Tibial nerve (tissue), 4 donors: ENCODE measurements around the gene LNX2. TPM values are rescaled to one million over a fixed set of nuclear protein-coding genes. Genes with fewer than 3 reads are reported as not detected.
A peak's percentile ranks its signal among the peaks of the same experiment; 100 is the strongest.

ENCODE experiments used
- DNase-seq, 2 donors: peaks; one replicate each; pipeline ENCODE4 v3.0.0-alpha.2; 2019; ENCODE audit warnings: low spot score in 2 of 2
- H3K27ac ChIP-seq, 4 donors: fragments of 200-600 bp; sonication (generic) in 3 of 4; one replicate each; pipeline ENCODE4 v1.5.1; 2017 to 2019; ENCODE audit warnings: mild to moderate bottlenecking in 1 of 4
- H3K27me3 ChIP-seq, 2 donors: fragments of 200-600 bp; sonication (generic) in 1 of 2; one replicate each; pipeline versions ENCODE4 v1.5.1 to v1.6.0; 2017 to 2019
- H3K36me3 ChIP-seq, 3 donors: fragments of 200-600 bp; sonication (generic); one replicate each; pipeline ENCODE4 v1.5.1; 2018 to 2019
- H3K4me1 ChIP-seq, 4 donors: fragments of 200-600 bp; sonication (generic) in 3 of 4; one replicate each; pipeline ENCODE4 v1.5.1; 2017 to 2019
- H3K4me3 ChIP-seq, 4 donors: fragments of 200-600 bp; sonication (generic) in 3 of 4; one replicate each; pipeline ENCODE4 v1.5.1; 2017 to 2019; ENCODE audit warnings: mild to moderate bottlenecking in 1 of 4, moderate library complexity in 1 of 4
- H3K9me3 ChIP-seq, 4 donors: fragments of 200-600 bp; sonication (generic) in 3 of 4; one replicate each; pipeline ENCODE4 v1.5.1; 2017 to 2019
- EP300 ChIP-seq, 2 donors: sonication (generic); formaldehyde crosslinking; IDR thresholded peaks; one replicate each; pipeline ENCODE4 v1.6.1; 2017; ENCODE audit warnings: antibody characterized with exemption in 2 of 2, mild to moderate bottlenecking in 1 of 2
- POLR2A ChIP-seq, 2 donors: fragments of 450-650 bp; IDR thresholded peaks; one replicate each; pipeline ENCODE4 v1.6.1; 2017; ENCODE audit warnings: antibody characterized with exemption in 2 of 2, mild to moderate bottlenecking in 2 of 2, moderate library complexity in 2 of 2
- WGBS, 2 donors: methylation state at CpG; one replicate each; pipeline ENCODE4 v1.1.5; 2018; 5-methylcytosine and 5-hydroxymethylcytosine counted together
- total RNA-seq, 4 donors: library from RNA; depleted of rRNA; stranded (reverse); fragments of >200 nt; gene quantifications; one replicate each; pipeline ENCODE4 v1.1.0, GENCODE V29; 2016
- TF ChIP-seq, protein P1 (sequence below), 5 experiments: fragments of 200-600 bp in 3 of 5; fragments of 450-650 bp in 2 of 5; sonication (generic) in 3 of 5; IDR thresholded peaks; one replicate each; pipeline ENCODE4 v1.5.1; 2016 to 2019; ENCODE audit warnings: antibody characterized with exemption in 5 of 5, mild to moderate bottlenecking in 3 of 5, moderate library complexity in 2 of 5

LNX2 gene
- total RNA-seq, 4 donors from 2014 or later = 4.6 to 7.3 (median 6.7) TPM

DNA sequence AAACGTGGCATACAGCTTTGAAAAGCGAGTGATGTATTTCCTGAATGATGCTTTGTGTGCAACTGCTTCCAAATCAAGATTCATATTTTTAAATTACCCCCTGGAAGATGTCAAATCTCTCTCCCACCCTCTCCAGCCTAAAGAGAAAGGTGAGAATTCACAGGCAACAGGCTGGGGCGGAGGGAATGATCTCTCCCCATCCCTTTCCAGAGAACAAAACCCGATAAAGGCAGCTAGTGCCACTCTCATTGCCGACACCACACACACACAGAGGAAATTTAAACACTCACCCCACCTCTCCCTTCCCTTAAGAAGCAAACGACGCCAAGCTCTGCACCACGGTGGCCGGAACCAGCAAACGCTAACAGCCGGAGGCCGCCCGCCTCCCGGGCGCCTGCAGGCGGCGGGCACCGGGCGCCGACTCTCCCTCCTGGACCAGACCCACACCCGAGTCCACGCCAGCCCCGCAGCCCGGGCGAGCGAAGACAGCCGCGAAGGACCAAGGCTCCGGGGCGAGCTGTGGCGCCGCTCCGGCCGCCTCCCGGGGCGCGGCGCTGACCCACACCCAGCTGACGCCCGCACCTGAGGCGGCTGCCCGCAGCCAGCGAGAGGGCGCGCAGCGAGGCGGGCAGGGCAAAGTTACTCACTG lies 477 bp downstream of the LNX2 start:
- peak overlapping the region; percentile 91 to 96 (median 94) for H3K27ac ChIP-seq
- WGBS, 2 donors = 0 to 1% methylated on average over 17 of the region's 47 CpGs
- DNase-seq = peak in 1 of 2 donors; percentile 15
- no peaks in the 10 kb centered on the region for H3K9me3 ChIP-seq
- H3K4me1 ChIP-seq = peaks cover 0 to 45% (median 17%) of the 10 kb centered on the region in 4 donors
- TF ChIP-seq, protein P1, sequence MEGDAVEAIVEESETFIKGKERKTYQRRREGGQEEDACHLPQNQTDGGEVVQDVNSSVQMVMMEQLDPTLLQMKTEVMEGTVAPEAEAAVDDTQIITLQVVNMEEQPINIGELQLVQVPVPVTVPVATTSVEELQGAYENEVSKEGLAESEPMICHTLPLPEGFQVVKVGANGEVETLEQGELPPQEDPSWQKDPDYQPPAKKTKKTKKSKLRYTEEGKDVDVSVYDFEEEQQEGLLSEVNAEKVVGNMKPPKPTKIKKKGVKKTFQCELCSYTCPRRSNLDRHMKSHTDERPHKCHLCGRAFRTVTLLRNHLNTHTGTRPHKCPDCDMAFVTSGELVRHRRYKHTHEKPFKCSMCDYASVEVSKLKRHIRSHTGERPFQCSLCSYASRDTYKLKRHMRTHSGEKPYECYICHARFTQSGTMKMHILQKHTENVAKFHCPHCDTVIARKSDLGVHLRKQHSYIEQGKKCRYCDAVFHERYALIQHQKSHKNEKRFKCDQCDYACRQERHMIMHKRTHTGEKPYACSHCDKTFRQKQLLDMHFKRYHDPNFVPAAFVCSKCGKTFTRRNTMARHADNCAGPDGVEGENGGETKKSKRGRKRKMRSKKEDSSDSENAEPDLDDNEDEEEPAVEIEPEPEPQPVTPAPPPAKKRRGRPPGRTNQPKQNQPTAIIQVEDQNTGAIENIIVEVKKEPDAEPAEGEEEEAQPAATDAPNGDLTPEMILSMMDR (IDR thresholded peaks at IDR 0.05) = peak in 4 of 5 experiments; percentile 13 to 64 (median 38)
- TF ChIP-seq POLR2A (IDR thresholded peaks at IDR 0.05) (no peak), EP300 (IDR thresholded peaks at IDR 0.05) (no peak)
- H3K27me3 ChIP-seq = no peaks in the 10 kb centered on the region
- peaks cover 0 to 16% (median 0%) of the 10 kb centered on the region in 3 donors for H3K36me3 ChIP-seq
- peak overlapping the region; percentile 69 to 92 (median 92) for H3K4me3 ChIP-seq

DNA sequence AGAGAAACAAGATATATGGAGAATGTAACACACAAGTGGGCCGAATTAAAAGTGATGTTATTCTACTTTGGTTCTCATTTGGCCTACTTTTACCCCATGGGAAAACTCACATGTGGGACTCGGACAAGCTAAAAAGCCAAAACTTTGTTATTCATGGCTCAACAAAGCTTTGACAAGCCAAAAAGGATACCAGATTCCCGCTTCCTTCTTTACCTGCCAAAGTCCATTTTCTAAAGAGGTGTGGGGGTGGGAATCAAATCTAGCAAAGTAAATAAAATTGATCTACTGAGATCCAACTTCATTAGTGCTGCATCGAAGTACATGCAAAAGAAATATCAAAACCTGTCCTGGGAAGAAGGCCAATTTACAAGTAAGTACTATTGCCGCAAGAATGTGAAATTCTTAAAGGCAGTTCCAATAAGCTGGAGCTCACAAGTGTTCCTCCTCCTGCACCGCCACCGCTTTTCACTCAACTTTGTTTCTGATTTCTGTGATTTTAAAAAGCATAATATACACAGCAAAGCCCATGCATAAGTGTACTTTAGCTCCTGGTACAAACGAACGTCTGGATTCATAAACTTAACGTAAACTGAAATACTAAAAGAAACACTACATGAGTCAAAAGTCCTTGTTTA lies 1.1 kb downstream of the LNX2 start:
- no peaks in the 10 kb centered on the region for H3K9me3 ChIP-seq
- WGBS, 2 donors = 23 to 24% methylated on average over 10 of the region's 10 CpGs
- no peak for DNase-seq
- peak overlapping the region in 2 of 4 donors; percentile 91 to 96 for H3K27ac ChIP-seq
- H3K36me3 ChIP-seq = peaks cover 0 to 16% (median 0%) of the 10 kb centered on the region in 3 donors
- TF ChIP-seq, protein P1 (IDR thresholded peaks at IDR 0.05) = no peak
- no peak for TF ChIP-seq EP300 (IDR thresholded peaks at IDR 0.05)
- no peak for TF ChIP-seq POLR2A (IDR thresholded peaks at IDR 0.05)
- peak overlapping the region; percentile 69 to 92 (median 92) for H3K4me3 ChIP-seq
- peaks cover 0 to 41% (median 17%) of the 10 kb centered on the region in 4 donors for H3K4me1 ChIP-seq
- no peaks in the 10 kb centered on the region for H3K27me3 ChIP-seq

DNA sequence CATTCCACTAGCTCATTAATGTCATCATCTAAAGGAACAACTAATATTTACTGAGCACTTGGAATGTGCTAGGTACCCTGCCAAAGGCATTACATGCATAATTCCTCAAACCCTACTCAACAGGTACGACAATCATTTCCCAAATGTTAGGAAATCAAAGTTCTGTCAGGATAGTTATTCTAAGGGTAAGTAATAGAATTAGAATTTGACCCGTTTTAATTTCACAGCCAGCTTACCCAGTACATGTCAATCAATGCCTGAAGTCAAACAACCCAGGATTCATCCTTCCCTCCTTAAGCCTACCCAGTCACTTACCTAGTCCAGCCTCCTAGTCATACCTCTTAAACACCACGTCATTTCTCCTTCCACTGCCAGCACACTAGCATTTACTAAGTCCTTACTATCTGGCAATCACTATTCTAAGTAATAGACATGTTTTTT lies 2.4 kb downstream of the LNX2 start:
- peaks cover 0 to 14% (median 0%) of the 10 kb centered on the region in 3 donors for H3K36me3 ChIP-seq
- H3K9me3 ChIP-seq = no peaks in the 10 kb centered on the region
- WGBS, 2 donors = 88 to 92% methylated on average over 3 of the region's 3 CpGs
- H3K4me1 ChIP-seq = peaks cover 0 to 28% (median 13%) of the 10 kb centered on the region in 4 donors
- TF ChIP-seq EP300 (IDR thresholded peaks at IDR 0.05) (no peak), POLR2A (IDR thresholded peaks at IDR 0.05) (no peak)
- TF ChIP-seq, protein P1 (IDR thresholded peaks at IDR 0.05) = no peak
- no peak overlapping the region for H3K27ac ChIP-seq
- no peak overlapping the region for H3K4me3 ChIP-seq
- DNase-seq = no peak
- H3K27me3 ChIP-seq = no peaks in the 10 kb centered on the region

DNA sequence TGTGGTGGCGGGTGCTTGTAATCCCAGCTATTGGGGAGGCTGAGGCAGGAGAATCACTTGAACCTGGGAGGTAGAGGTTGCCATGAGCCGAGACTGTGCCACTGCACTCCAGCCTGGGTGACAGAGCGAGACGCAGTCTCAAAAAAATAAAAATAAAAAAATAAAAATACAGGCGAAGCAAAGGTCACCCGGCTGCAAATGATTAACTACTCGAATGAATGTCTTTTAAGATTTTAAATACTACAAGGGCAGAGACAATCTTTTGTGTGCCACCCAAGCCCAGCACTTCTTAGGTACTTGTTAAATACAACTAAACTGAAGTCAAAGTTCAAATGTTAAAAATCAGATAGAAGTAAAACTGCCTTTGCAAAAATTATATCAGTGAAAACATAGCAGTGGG lies 6.7 kb downstream of the LNX2 start:
- WGBS, 2 donors = 90 to 96% methylated on average over 7 of the region's 7 CpGs
- Histone ChIP-seq H3K4me1 (peaks cover 0 to 12% (median 2%) of the 10 kb centered on the region in 4 donors), H3K36me3 (peaks cover 0 to 14% (median 0%) of the 10 kb centered on the region in 3 donors), H3K27me3 (no peaks in the 10 kb centered on the region), H3K9me3 (no peaks in the 10 kb centered on the region), H3K27ac (no peak overlapping the region), H3K4me3 (no peak overlapping the region)
- no peak for DNase-seq
- no peak for TF ChIP-seq POLR2A (IDR thresholded peaks at IDR 0.05)
- TF ChIP-seq, protein P1 (IDR thresholded peaks at IDR 0.05) = no peak

DNA sequence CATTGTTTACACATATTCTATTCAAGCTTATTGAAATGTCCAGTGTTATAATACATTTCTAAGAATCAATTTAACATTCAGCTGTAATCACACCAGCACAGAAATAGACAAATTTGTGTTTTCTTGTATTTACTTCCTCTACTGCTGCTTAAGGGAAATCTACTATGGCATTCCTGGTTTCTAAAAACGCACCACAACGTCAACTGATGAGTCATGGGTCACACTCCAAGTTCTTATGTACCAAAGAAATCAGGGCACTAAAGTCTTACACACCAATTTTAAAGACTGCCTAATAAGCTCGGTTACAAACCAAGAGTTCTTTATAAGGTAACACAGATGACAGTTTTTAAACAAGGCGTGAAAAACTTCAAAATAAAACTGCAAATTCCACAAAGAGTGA lies 13.2 kb downstream of the LNX2 start:
- Histone ChIP-seq H3K36me3 (no peaks in the 10 kb centered on the region), H3K9me3 (no peaks in the 10 kb centered on the region), H3K27ac (no peak overlapping the region), H3K4me3 (no peak overlapping the region), H3K4me1 (peaks cover 0 to 15% (median 4%) of the 10 kb centered on the region in 4 donors), H3K27me3 (no peaks in the 10 kb centered on the region)
- 41 to 47% methylated on average over 4 of the region's 4 CpGs for WGBS, 2 donors
- TF ChIP-seq EP300 (IDR thresholded peaks at IDR 0.05) = no peak
- TF ChIP-seq POLR2A (IDR thresholded peaks at IDR 0.05) = no peak
- TF ChIP-seq, protein P1 (IDR thresholded peaks at IDR 0.05) = no peak
- DNase-seq = no peak
